H1 (cell line): ENCODE results near the gene GAS7. TPM values are rescaled to one million over a fixed set of nuclear protein-coding genes. Genes with fewer than 3 reads are reported as not detected.
A peak's percentile ranks its signal among the peaks of the same experiment; 100 is the strongest.

Experiments used
- CTCF ChIA-PET: fragments of 300-600 bp; sonication (Branson Sonifier 250); formaldehyde crosslinking; loops from one replicate; lab custom pipeline; 2021; ENCODE audit not compliant: partially characterized antibody; lab: Charles Lee
- POLR2A ChIA-PET: fragments of 300-600 bp; sonication (Branson Sonifier 250); formaldehyde crosslinking; loops from one replicate; lab custom pipeline; 2021; ENCODE audit warnings: inconsistent platforms; ENCODE audit not compliant: partially characterized antibody; lab: Charles Lee
- DNase-seq, 2 experiments: peaks; one replicate each; pipeline versions ENCODE4 v3.0.0 to v3.0.0-alpha.2; 2010 to 2022; ENCODE audit warnings: low spot score in 2 of 2, low read depth in 1 of 2, mixed read lengths in 1 of 2
- FAIRE-seq: peaks from 2 replicates; lab custom pipeline; 2011; peaks lifted over from hg19 to GRCh38; lab: Jason Lieb, UNC
- H2AFZ ChIP-seq: 2 replicates; pipeline ENCODE4 v1.8.1; 2012; ENCODE audit warnings: low read length, inconsistent platforms
- H2AK5ac ChIP-seq: 2 replicates; pipeline ENCODE4 v1.6.1; 2013; ENCODE audit warnings: low read depth, low read length
- H2BK120ac ChIP-seq: replicated peaks from 2 replicates; pipeline ENCODE3; 2013; ENCODE audit warnings: low read depth, low read length, inconsistent platforms
- H2BK12ac ChIP-seq: 2 replicates; pipeline ENCODE4 v1.6.1; 2013; ENCODE audit warnings: low read depth, low read length
- H2BK15ac ChIP-seq: 2 replicates; pipeline ENCODE4 v1.6.1; 2013; ENCODE audit warnings: low read length
- H2BK20ac ChIP-seq: 2 replicates; pipeline ENCODE4 v1.6.1; 2013; ENCODE audit warnings: low read length
- H2BK5ac ChIP-seq: 2 replicates; pipeline ENCODE4 v1.6.1; 2013; ENCODE audit warnings: low read depth, low read length
- H3K14ac ChIP-seq: 2 replicates; pipeline ENCODE4 v1.6.1; 2013; ENCODE audit warnings: inconsistent platforms; ENCODE audit not compliant: insufficient read length
- H3K18ac ChIP-seq: 2 replicates; pipeline ENCODE4 v1.6.1; 2013; ENCODE audit warnings: low read length; ENCODE audit errors: extremely low read depth
- H3K23ac ChIP-seq: 2 replicates; pipeline ENCODE4 v1.6.1; 2013; ENCODE audit warnings: inconsistent platforms; ENCODE audit not compliant: insufficient read length
- H3K23me2 ChIP-seq: 2 replicates; pipeline ENCODE4 v1.6.1; 2013; ENCODE audit warnings: low read depth, low read length
- H3K27ac ChIP-seq: 2 replicates; pipeline ENCODE4 v1.6.1; 2011; ENCODE audit warnings: low read depth, low read length, inconsistent platforms
- H3K27me3 ChIP-seq, 4 experiments: replicated peaks in 1 of 4; 1 replicate in 1 of 4; 2 replicates in 3 of 4; pipeline versions ENCODE4 v1.6.1 to v1.8.1; 2011 to 2013; ENCODE audit warnings: low read length in 3 of 4, mild to moderate bottlenecking in 3 of 4, inconsistent platforms in 2 of 4, mixed read lengths in 2 of 4, moderate library complexity in 1 of 4; ENCODE audit not compliant: control insufficient read depth in 3 of 4, insufficient read depth in 3 of 4; ENCODE audit errors: extremely low read depth in 1 of 4
- H3K36me3 ChIP-seq, 4 experiments: 2 replicates each; pipeline versions ENCODE4 v1.6.1 to v1.8.1; 2011 to 2013; ENCODE audit warnings: mild to moderate bottlenecking in 4 of 4, low read length in 3 of 4, moderate library complexity in 2 of 4, control low read depth in 1 of 4, inconsistent platforms in 1 of 4; ENCODE audit not compliant: insufficient read depth in 4 of 4, control insufficient read depth in 2 of 4
- H3K4ac ChIP-seq: replicated peaks from 2 replicates; pipeline ENCODE3; 2013; ENCODE audit warnings: low read length, low read depth, mixed read lengths, inconsistent platforms; ENCODE audit not compliant: insufficient read length
- H3K4me1 ChIP-seq, 4 experiments: replicated peaks in 1 of 4; 1 replicate in 1 of 4; 2 replicates in 3 of 4; pipeline versions ENCODE4 v1.6.1 to v1.8.1; 2011 to 2013; ENCODE audit warnings: low read length in 3 of 4, inconsistent platforms in 2 of 4, mixed read lengths in 1 of 4; ENCODE audit not compliant: insufficient read depth in 4 of 4, control insufficient read depth in 3 of 4
- H3K4me2 ChIP-seq, 2 experiments: 2 replicates each; pipeline versions ENCODE4 v1.6.1 to v1.8.1; 2011 to 2013; ENCODE audit warnings: low read depth in 2 of 2, low read length in 2 of 2, control low read depth in 1 of 2, inconsistent platforms in 1 of 2, mild to moderate bottlenecking in 1 of 2; ENCODE audit not compliant: insufficient read depth in 1 of 2
- H3K4me3 ChIP-seq, 4 experiments: fragments of 200-600, 300-600 bp in 1 of 4; sonication (generic), shearing (Covaris generic), sonication (Bioruptor Twin) in 1 of 4; 2 replicates each; pipeline versions ENCODE4 v1.5.1 to v1.8.1; 2011 to 2016; ENCODE audit warnings: low read length in 4 of 4, low read depth in 3 of 4, control low read depth in 2 of 4, inconsistent platforms in 2 of 4, mild to moderate bottlenecking in 2 of 4, mixed read lengths in 1 of 4, moderate library complexity in 1 of 4; ENCODE audit not compliant: insufficient read depth in 2 of 4; ENCODE audit errors: extremely low read depth in 1 of 4
- H3K56ac ChIP-seq: replicated peaks from 2 replicates; pipeline ENCODE3; 2013; ENCODE audit warnings: low read depth, mild to moderate bottlenecking, mixed read lengths, low read length, inconsistent platforms; ENCODE audit not compliant: insufficient read length
- H3K79me1 ChIP-seq: 2 replicates; pipeline ENCODE4 v1.6.1; 2013; ENCODE audit warnings: low read depth, low read length, control low read depth
- H3K79me2 ChIP-seq, 2 experiments: 2 replicates each; pipeline versions ENCODE4 v1.6.1 to v1.8.1; 2012 to 2013; ENCODE audit warnings: low read length in 2 of 2, mild to moderate bottlenecking in 2 of 2, inconsistent platforms in 1 of 2; ENCODE audit not compliant: insufficient read depth in 2 of 2, control insufficient read depth in 1 of 2
- H3K9ac ChIP-seq, 4 experiments: replicated peaks in 1 of 4; 1 replicate in 1 of 4; 2 replicates in 3 of 4; pipeline versions ENCODE4 v1.6.1 to v1.8.1; 2011 to 2013; ENCODE audit warnings: low read depth in 3 of 4, low read length in 3 of 4, control low read depth in 2 of 4, mild to moderate bottlenecking in 2 of 4, moderate library complexity in 2 of 4, inconsistent platforms in 1 of 4; ENCODE audit errors: extremely low read depth in 1 of 4
- H3K9me3 ChIP-seq, 2 experiments: 2 replicates each; pipeline versions ENCODE4 v1.6.1 to v1.8.1; 2012 to 2013; ENCODE audit warnings: mild to moderate bottlenecking in 2 of 2, moderate library complexity in 2 of 2, control low read depth in 1 of 2, inconsistent platforms in 1 of 2, low read depth in 1 of 2, low read length in 1 of 2, mixed read lengths in 1 of 2; ENCODE audit not compliant: insufficient read depth in 2 of 2
- H4K20me1 ChIP-seq, 2 experiments: replicated peaks in 1 of 2; 2 replicates each; pipeline versions ENCODE3 to v1.8.1; 2011 to 2013; ENCODE audit warnings: inconsistent platforms in 2 of 2, low read length in 2 of 2, mild to moderate bottlenecking in 1 of 2; ENCODE audit not compliant: insufficient read depth in 2 of 2, control insufficient read depth in 1 of 2
- H4K5ac ChIP-seq: 2 replicates; pipeline ENCODE4 v1.6.1; 2013; ENCODE audit warnings: low read length, low read depth, mixed read lengths, inconsistent platforms; ENCODE audit not compliant: insufficient read length
- H4K8ac ChIP-seq: 2 replicates; pipeline ENCODE4 v1.8.0; 2013; ENCODE audit warnings: mild to moderate bottlenecking, moderate library complexity, low read length, inconsistent platforms; ENCODE audit not compliant: insufficient read depth; ENCODE audit errors: extremely low read depth
- H4K91ac ChIP-seq: replicated peaks from 2 replicates; pipeline ENCODE3; 2013; ENCODE audit warnings: low read length, mixed read lengths, inconsistent platforms; ENCODE audit not compliant: insufficient read length
- CREB1 ChIP-seq: IDR thresholded peaks from 2 replicates; pipeline ENCODE4 v1.6.1; 2012; ENCODE audit warnings: inconsistent platforms
- KDM1A ChIP-seq: fragments of 200-600, 300-600 bp; sonication (generic); IDR thresholded peaks from 2 replicates; pipeline ENCODE4 v1.7.1; 2016; ENCODE audit warnings: mild to moderate bottlenecking, low read length, borderline replicate concordance
- NRF1 ChIP-seq: IDR thresholded peaks from 2 replicates; pipeline ENCODE4 v1.6.1; 2011; ENCODE audit warnings: mild to moderate bottlenecking, low read depth, low read length, improper control_type of control experiment
- POU5F1 ChIP-seq: IDR thresholded peaks from 2 replicates; pipeline ENCODE4 v1.6.1; 2011; ENCODE audit warnings: low read depth, mild to moderate bottlenecking, low read length, moderate library complexity
- RXRA ChIP-seq: IDR thresholded peaks from 2 replicates; pipeline ENCODE4 v1.6.1; 2011; ENCODE audit warnings: low read depth, mild to moderate bottlenecking, low read length, moderate library complexity; ENCODE audit not compliant: insufficient read depth
- TAF7 ChIP-seq: optimal IDR thresholded peaks from 2 replicates; pipeline ENCODE3; 2011; ENCODE audit warnings: low read depth, mild to moderate bottlenecking, inconsistent platforms, low read length, moderate library complexity, borderline replicate concordance
- WGBS, 2 experiments: shearing (Covaris generic) in 1 of 2; methylation state at CpG; one replicate each; pipeline versions ENCODE4 v1.1.6 to v1.1.7; 2013 to 2015; ENCODE audit warnings: low lambda C conversion rate in 2 of 2, mixed read lengths in 2 of 2, inconsistent platforms in 1 of 2, low coverage in 1 of 2, missing lambda C conversion rate in 1 of 2; ENCODE audit not compliant: insufficient replicate concordance in 2 of 2, insufficient coverage in 1 of 2, insufficient read length in 1 of 2; ENCODE audit errors: extremely low coverage in 1 of 2, missing lambda C conversion rate in 1 of 2; 5-methylcytosine and 5-hydroxymethylcytosine counted together
- polyA plus RNA-seq, 7 experiments: library from polyadenylated mRNA; depleted of rRNA in 3 of 7; stranded (reverse) in 5 of 7; unstranded in 2 of 7; fragments of >200 nt in 5 of 7; fragments of 200-250 nt in 2 of 7; gene quantifications; 1 replicate in 5 of 7; 2 replicates in 1 of 7; 4 replicates in 1 of 7; pipeline versions ENCODE4 v1.2.1 to v1.2.3, GENCODE V29; 2011 to 2013; ENCODE audit warnings: missing spikeins in 2 of 7, mixed read lengths in 2 of 7
- total RNA-seq: library from RNA; stranded (reverse); fragmentation: NEBNext Ultra II Directional; extraction: Animal tissue kit (Norgen Biotek cat#: 25700); gene quantifications from 2 replicates; pipeline ENCODE4 v1.2.1, GENCODE V29; 2021
- TF ChIP-seq, protein P1 (sequence below): IDR thresholded peaks from 2 replicates; pipeline ENCODE4 v1.6.1; 2011; ENCODE audit warnings: low read length, improper control_type of control experiment

The GAS7 gene
- total and polyA plus RNA-seq, 2 of the 8 experiments (the other 6 are each of a cell fraction or from before 2014, with no cell fraction given) = 5.0 to 14.5 TPM

DNA sequence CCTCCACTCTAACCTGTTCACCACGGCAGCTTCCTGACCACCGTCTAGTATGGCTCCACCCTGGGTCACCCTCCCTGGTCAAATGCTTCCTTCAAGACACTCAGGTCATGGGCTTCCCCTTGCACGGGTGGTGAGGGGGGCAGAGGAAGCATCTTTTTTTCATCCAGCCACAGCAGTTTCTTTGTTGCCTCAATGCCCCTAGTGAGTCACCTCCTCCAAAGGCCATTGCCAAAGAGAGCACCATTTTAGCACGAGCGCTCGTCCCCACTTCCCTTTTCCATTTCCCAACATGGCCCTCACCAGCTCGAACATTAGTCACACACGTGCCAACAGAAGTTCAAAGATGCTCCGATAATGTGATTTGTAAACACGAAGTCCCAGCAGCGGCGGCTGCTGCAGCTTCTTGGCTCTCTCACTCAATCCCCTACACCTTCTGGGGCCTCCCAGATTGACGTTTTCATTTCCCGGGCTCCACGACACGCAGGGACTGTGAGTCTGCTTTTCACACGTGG lies 134.6 kb downstream of the GAS7 start:
- Histone ChIP-seq H2AK5ac (no peak overlapping the region), H3K4me3 (no peak overlapping the region), H3K18ac (no peak overlapping the region), H3K36me3 (no peaks in the 10 kb centered on the region), H3K4me2 (no peak overlapping the region), H3K23ac (no peak overlapping the region), H3K56ac (no peak overlapping the region), H2BK120ac (no peak overlapping the region), H3K4ac (no peak overlapping the region), H4K91ac (no peak overlapping the region), H3K4me1 (peaks cover 0 to 5% (median 3%) of the 10 kb centered on the region in 4 experiments; a peak in 5 of 7 replicates), H4K8ac (no peak overlapping the region), H4K20me1 (no peaks in the 10 kb centered on the region), H3K9ac (no peak overlapping the region), H3K27me3 (no peaks in the 10 kb centered on the region)
- no peak for DNase-seq
- POLR2A ChIA-PET = interaction anchor here (1.1 kb wide), 1 partner anchor 57 kb away, joined by 3 read pairs; no protein-coding TSS in a partner anchor
- TF ChIP-seq RXRA = no peak
- TF ChIP-seq, protein P1, sequence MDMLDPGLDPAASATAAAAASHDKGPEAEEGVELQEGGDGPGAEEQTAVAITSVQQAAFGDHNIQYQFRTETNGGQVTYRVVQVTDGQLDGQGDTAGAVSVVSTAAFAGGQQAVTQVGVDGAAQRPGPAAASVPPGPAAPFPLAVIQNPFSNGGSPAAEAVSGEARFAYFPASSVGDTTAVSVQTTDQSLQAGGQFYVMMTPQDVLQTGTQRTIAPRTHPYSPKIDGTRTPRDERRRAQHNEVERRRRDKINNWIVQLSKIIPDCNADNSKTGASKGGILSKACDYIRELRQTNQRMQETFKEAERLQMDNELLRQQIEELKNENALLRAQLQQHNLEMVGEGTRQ = no peak
- no peak for TF ChIP-seq POU5F1
- TF ChIP-seq NRF1 = no peak
- no peak for TF ChIP-seq CREB1
- no peak for TF ChIP-seq TAF7
- no peak for TF ChIP-seq KDM1A
- TF ChIP-seq, all 59 proteins: peak for 0
- no peak for FAIRE-seq
- 0 out of 2 replicates have a peak overlapping the region, but pooled peaks have one; percentile 9 for H2BK5ac ChIP-seq
- no peak overlapping the region for H3K14ac ChIP-seq
- CTCF ChIA-PET = interaction anchor here (0.6 kb wide), 1 partner anchor 116 kb away, joined by 5 read pairs; no protein-coding TSS in a partner anchor
- no peaks in the 10 kb centered on the region for H3K79me2 ChIP-seq
- no peak overlapping the region for H2AFZ ChIP-seq
- H3K27ac ChIP-seq = no peak overlapping the region
- H2BK15ac ChIP-seq = no peak overlapping the region; the same call in 1 of the 2 replicates
- peaks cover 0 to 2% of the 10 kb centered on the region in 2 experiments; a peak in 2 of 4 replicates for H3K9me3 ChIP-seq
- H2BK20ac ChIP-seq = no peak overlapping the region
- 0 out of 2 replicates have a peak overlapping the region, but pooled peaks have one; percentile 27 for H2BK12ac ChIP-seq
- H3K23me2 ChIP-seq = no peaks in the 10 kb centered on the region
- 82% methylated on average over 17 of the region's 17 CpGs; no CpG with 5 or more reads in 1 of the 2 experiments for WGBS, 2 experiments
- no peaks in the 10 kb centered on the region for H3K79me1 ChIP-seq
- H4K5ac ChIP-seq = no peak overlapping the region
